Muscle layer of colon (tissue), 2 donors: ENCODE data around the gene SIM1.

Experiments used
- H3K27ac ChIP-seq: one replicate; pipeline ENCODE4 v1.7.0; 2013; ENCODE audit warnings: low read depth, mild to moderate bottlenecking, low read length, moderate library complexity
- H3K27me3 ChIP-seq, 2 donors: one replicate each; pipeline ENCODE4 v1.7.0; 2013; ENCODE audit warnings: low read length in 2 of 2, mild to moderate bottlenecking in 2 of 2; ENCODE audit not compliant: insufficient read depth in 2 of 2, control insufficient read depth in 1 of 2
- H3K36me3 ChIP-seq: one replicate; pipeline ENCODE4 v1.7.0; 2013; ENCODE audit warnings: mild to moderate bottlenecking, low read length; ENCODE audit not compliant: insufficient read depth
- H3K4me1 ChIP-seq: one replicate; pipeline ENCODE4 v1.7.0; 2013; ENCODE audit warnings: mild to moderate bottlenecking, low read length; ENCODE audit not compliant: insufficient read depth
- H3K4me3 ChIP-seq, 2 donors: one replicate each; pipeline ENCODE4 v1.7.0; 2013; ENCODE audit warnings: low read length in 2 of 2, low read depth in 1 of 2, mild to moderate bottlenecking in 1 of 2, moderate library complexity in 1 of 2
- H3K9ac ChIP-seq: one replicate; pipeline ENCODE4 v1.7.0; 2013; ENCODE audit warnings: low read length
- H3K9me3 ChIP-seq: one replicate; pipeline ENCODE4 v1.7.0; 2013; ENCODE audit warnings: mild to moderate bottlenecking, low read length
- donor health status: abdominal sarcoma.
- donor health status: Adenocarcinoma of cecum.

Gene SIM1

DNA sequence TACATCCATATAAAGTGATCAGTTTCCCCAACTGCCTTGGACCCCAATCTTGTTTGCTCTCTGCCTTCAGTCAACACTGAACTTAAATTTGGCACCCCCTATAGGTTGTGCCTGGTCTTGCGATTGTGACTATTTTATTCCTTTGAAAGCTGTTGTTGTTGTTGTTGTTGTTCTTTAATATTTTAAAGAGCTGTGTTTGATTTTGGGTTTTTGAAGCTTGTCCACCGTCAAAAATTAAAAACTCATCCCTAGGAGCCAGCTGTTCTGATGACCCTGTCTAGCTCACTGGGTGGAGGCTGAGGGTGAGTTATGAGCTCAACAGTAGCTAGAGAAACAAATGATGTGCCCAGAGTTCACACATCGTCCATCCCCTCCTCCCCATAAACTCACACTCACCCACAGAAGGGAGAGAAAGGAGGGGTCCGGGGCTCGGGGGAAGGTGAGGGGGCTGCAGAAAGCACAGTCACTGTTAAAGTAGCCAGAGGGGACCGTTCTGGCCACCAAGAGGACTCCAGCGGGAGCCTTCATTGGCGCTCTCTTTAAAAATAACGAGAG is 4.0 kb downstream of the SIM1 start:
- Histone ChIP-seq H3K4me3 (no peak overlapping the region), H3K27me3 (peaks cover 95 to 100% of the 10 kb centered on the region in 2 donors), H3K9me3 (peaks cover 8% of the 10 kb centered on the region), H3K36me3 (no peaks in the 10 kb centered on the region), H3K4me1 (peaks cover 14% of the 10 kb centered on the region), H3K9ac (no peak overlapping the region), H3K27ac (no peak overlapping the region)

DNA sequence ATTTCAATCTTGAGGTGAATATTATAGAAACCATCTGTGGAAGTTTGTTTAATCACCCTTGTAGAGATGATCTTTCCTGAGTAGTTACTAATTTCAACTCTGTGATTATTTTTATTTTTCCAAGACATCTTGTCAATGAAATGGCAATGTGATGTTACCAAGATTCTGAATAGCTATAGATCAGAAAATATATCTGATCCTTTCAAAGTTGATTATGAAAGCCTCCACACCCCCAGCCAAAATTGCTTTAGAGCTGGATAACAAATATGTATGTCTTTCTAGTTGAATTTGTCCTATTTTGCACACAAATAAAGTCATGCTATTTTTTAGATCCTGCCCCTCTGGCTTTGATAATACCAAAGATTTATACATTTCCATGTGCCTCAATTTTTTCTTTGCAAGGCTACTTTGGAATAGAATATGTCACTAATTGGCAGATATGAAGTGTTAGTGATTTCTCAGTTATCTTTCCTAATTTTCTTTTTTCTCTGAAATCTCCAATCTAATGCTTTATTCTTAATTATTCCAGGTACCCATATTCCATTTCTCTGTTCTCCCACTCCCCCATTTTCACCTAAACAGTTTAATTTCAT is 5.0 kb downstream of the SIM1 start:
- Histone ChIP-seq H3K9ac (no peak overlapping the region), H3K4me3 (no peak overlapping the region), H3K9me3 (peaks cover 14% of the 10 kb centered on the region), H3K27me3 (peaks cover 95 to 100% of the 10 kb centered on the region in 2 donors), H3K4me1 (peaks cover 8% of the 10 kb centered on the region), H3K36me3 (no peaks in the 10 kb centered on the region), H3K27ac (no peak overlapping the region)

DNA sequence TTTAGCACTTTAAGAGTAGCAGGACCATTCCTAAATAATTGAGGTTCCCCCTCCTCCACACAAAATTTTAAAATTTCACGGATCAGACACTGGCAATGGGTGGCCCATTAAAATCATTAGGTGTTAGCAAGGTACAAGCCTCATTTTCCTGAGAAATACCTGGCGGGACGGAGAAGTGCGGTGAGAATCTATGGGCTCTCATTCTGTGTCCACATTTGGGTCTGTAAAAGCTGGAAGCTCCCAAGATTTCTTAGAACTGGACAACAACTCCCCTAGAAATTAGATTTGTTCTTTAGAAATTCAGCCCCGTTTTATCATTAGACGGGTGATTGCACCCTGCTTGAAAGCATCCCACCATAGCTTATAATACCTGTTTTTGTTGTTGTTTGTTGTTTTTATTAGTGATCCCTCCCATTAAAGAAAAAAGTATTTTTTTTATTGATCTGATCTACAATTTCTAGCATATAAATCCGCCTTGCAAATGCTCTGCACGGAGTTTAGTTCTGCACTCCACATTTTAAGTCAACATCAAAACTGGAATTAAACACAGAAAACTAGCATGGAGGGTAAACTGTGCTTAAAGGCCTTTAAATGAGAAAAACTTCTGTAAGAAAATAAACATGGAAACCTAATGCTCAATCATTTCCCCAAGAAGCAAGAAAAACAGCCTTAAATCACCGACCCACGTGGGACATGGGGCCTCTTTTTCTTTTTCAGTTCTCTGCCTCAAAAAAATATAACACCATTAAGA is 5.7 kb downstream of the SIM1 start:
- Histone ChIP-seq H3K27ac (no peak overlapping the region), H3K9ac (no peak overlapping the region), H3K27me3 (peaks cover 98 to 100% of the 10 kb centered on the region in 2 donors), H3K36me3 (no peaks in the 10 kb centered on the region), H3K9me3 (peaks cover 14% of the 10 kb centered on the region), H3K4me1 (peaks cover 5% of the 10 kb centered on the region), H3K4me3 (no peak overlapping the region)

DNA sequence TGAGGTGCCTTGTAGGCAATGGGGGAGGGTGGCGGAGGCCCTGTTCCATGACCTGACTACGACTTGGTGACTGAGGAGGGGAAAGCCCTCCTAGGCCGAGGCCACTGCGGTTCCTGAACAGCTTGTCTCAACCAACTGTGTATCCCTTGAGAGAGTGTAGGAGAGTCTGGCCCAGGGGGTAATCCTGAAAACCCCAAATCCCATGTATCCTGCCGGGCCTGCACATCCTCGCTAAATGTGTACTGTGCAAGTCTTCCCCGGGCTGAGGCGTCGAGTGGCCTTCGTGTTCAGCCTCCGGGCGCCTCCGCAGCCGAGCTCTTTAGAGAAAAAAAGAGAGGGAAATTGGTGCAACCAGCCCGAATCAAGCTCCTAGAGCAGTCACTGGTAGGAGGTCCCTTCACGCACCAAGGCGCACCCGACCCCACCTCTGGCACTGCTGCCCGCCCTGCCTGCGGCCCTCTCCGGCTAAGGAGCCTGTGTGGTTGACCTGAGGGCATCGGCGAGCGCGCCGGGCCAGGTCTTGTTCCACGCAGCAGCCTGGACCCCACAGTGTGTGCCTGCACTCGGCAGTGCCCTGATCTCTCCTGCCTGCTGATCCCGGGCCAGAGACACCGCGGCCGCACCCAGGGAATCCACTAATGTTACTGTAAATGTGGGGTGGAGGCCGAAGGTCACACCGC is 7.3 kb downstream of the SIM1 start:
- Histone ChIP-seq H3K27ac (no peak overlapping the region), H3K9me3 (peaks cover 14% of the 10 kb centered on the region), H3K27me3 (peaks cover 97 to 100% of the 10 kb centered on the region in 2 donors), H3K4me1 (peaks cover 4% of the 10 kb centered on the region), H3K4me3 (no peak overlapping the region), H3K9ac (no peak overlapping the region), H3K36me3 (no peaks in the 10 kb centered on the region)

DNA sequence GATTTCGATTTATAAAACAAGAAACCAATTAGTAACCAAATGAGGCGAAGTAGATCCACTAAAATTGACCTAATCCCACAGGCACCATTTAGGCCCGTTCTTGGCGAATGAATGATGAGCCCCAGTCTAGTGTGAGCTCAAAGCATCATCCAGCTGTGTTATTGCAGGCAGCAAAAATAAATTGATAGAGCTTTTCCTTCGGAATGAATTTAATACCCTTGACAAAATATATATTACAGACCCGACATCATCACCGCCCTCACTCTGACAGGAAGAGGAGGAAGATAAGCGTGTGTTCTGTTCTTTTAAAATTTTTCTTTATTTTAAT is 7.8 kb downstream of the SIM1 start:
- Histone ChIP-seq H3K4me1 (peaks cover 4% of the 10 kb centered on the region), H3K9me3 (peaks cover 14% of the 10 kb centered on the region), H3K36me3 (no peaks in the 10 kb centered on the region), H3K27me3 (peaks cover 92 to 100% of the 10 kb centered on the region in 2 donors), H3K4me3 (no peak overlapping the region), H3K9ac (no peak overlapping the region), H3K27ac (no peak overlapping the region)

DNA sequence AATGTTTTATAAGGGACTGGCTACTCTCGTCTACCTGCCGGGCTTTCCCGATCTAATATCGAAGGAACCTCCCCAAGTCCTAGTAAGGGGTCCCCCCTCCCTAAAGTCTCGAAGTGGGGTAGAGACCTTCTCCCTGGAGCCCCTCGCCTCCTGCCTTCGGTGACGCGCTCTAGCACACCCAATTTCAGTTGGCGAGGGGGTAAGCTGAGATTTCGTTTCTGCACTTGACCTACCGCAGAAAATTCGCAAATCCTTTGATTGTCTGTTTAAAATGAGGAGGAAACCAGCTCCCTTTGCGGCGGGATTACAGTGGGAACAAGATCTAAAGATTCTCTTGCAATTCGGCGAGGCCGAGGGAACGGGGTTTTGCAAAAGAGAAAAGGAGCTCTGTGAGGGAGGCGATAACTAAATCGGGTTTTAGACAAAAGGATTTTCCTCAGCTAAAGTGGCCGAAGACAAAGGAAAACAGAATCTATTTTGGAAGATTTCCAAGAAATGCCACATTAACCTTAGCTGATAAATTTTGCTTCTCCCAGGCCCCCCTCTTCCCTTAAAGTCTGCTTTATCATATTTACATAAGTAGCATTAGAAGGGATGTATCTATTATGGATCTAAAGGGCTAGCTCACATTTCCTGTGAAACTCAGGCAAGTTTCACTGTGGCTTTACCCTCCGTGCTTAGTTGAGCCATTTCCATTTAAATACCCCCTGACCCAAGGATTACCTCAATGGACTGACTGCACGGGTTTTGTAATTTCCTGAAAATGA is 8.4 kb downstream of the SIM1 start:
- H3K4me3 ChIP-seq, result no peak overlapping the region
- no peak overlapping the region for H3K27ac ChIP-seq
- peaks cover 86 to 100% of the 10 kb centered on the region in 2 donors for H3K27me3 ChIP-seq
- H3K9ac ChIP-seq, result no peak overlapping the region
- H3K36me3 ChIP-seq, result no peaks in the 10 kb centered on the region
- peaks cover 14% of the 10 kb centered on the region for H3K9me3 ChIP-seq
- peaks cover 4% of the 10 kb centered on the region for H3K4me1 ChIP-seq

DNA sequence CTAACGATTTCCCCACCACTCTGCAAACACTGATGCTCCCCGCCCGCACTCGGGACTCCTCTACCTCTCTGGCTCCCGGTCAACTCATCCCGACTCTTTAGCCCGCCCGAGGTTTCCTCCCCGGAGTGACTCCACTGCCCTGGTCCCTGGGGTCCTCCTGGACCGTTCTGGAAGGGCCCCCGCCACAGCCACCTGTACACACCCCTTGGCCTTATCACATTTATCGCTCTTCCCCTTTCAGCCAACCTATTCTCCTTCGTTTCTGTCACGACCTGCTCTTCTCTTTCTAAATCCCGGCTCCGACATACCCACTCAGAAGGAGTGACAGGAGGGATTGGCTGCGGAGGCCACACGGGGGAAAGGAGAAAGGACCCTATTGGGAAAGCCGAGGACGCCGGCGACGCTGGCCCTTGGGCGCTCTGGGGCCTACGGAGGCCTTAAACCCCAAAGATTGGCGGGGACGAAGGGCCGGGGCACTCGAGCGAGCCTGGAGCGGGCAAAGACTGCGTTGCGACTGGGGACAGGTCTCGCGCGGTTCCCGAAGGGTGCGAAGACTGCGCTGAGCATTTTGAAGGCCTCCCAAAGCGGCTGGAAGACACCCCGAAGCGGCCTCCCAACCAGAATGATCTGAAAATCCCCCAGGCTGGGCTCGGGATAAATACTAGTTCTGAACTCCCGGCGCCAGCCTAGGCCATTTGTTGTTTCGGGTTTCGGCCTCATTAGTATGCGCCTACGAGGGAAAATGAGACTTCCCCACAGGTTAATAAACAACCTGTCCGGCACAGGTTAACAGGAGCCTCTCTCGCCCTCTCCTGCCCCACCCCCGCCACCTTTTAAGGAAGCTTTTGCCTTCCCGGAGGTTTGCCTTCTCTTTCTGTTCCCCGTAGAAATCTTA is 9.2 kb downstream of the SIM1 start:
- Histone ChIP-seq H3K9ac (no peak overlapping the region), H3K27ac (no peak overlapping the region), H3K4me1 (peaks cover 4% of the 10 kb centered on the region), H3K36me3 (no peaks in the 10 kb centered on the region), H3K27me3 (peaks cover 78 to 92% of the 10 kb centered on the region in 2 donors), H3K4me3 (no peak overlapping the region), H3K9me3 (peaks cover 14% of the 10 kb centered on the region)

DNA sequence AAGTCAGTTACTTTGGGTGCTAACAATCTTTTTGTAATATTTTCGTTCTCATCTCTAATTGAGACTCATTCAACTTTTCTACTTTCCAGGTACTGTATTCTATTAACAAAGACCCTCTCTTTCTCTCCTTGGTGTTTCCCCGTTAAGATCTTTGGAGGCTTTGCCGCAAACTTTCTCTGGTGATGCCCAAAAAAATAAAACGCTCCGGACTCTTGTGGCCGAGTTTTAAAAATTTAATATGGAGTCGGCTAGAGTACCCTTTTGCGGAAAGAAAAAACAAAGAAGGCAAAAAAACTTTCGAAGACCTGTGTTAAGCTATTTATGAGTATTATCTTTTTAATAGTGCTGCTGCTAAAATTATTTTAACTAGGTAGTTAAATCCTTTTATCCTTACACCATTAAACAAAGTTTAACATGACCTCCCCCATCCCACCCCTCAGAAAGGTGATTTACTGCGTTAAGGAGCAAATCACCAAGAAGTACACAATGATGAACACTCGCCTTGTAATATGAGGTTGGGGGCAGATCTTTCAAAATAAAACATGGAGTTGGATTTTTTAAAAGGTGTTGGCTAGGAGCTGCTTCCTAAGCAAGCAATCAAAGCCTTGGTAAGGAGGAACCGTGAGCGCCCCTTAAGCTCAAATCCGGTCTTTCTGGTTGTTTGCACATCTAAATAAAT is 10.0 kb downstream of the SIM1 start:
- Histone ChIP-seq H3K9me3 (peaks cover 14% of the 10 kb centered on the region), H3K27me3 (peaks cover 70 to 90% of the 10 kb centered on the region in 2 donors), H3K4me3 (no peak overlapping the region), H3K9ac (no peak overlapping the region), H3K27ac (no peak overlapping the region), H3K4me1 (peaks cover 4% of the 10 kb centered on the region), H3K36me3 (no peaks in the 10 kb centered on the region)

DNA sequence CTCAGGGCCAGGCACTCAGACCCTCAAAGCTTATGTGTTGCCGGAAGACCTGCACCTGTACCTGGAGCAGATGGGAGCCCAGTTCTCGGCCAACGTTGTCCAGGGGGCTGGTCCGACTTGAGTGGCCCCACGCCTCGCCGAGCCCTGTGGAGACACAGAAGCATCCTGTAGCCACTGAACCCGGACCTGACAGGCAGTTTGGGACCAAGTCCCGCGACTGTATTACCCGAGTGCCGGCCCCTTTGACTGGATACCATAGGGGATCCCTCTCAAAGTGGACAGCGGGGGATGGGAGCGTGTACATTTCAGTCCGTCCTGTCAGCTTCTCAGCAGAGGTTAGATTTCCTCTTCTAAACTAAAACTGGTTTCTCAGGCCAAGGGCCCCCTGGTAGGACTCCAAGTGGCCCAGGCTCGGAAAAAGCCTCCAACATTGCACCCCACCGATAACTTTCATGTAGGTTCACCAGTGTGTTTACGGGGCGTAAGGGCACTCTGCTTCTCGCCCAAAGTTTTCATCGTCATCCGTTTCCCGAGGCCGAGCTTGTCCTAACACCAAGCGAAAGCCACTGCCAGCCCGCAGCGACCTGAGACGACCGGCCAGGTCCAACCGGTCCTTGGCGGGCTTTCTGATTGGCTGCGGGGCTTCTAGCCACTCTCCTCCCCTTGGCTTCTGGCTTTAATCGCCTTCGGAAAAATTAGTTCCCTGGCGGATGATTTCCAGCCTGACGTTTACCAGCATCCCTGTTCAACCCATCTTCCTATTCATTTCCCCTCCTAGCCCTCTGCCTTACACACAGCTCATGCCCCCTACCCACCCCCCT is 10.8 kb downstream of the SIM1 start:
- Histone ChIP-seq H3K27ac (no peak overlapping the region), H3K27me3 (peaks cover 69 to 90% of the 10 kb centered on the region in 2 donors), H3K9ac (no peak overlapping the region), H3K36me3 (no peaks in the 10 kb centered on the region), H3K9me3 (peaks cover 14% of the 10 kb centered on the region), H3K4me1 (peaks cover 4% of the 10 kb centered on the region), H3K4me3 (no peak overlapping the region)
